HCT116 (cell line): ENCODE results near the gene PWWP2B. TPM values are rescaled to one million over a fixed set of nuclear protein-coding genes. Genes with fewer than 3 reads are reported as not detected.

Source experiments
- ATAC-seq: fragments of 200-7000 bp; cut with Tn5 transposase; 2 replicates; pipeline ENCODE4 v1.9.1; 2020; ENCODE audit warnings: mild to moderate bottlenecking, moderate library complexity
- BruUV-seq: library from RNA; stranded (reverse); fragments of 400-500 nt; replicated peaks from 2 replicates; lab custom pipeline; 2021; lab: Mats Ljungman, UMichigan
- CTCF ChIA-PET: fragments of 300-600 bp; sonication (Branson Sonifier 250); formaldehyde crosslinking; loops from one replicate; lab custom pipeline; 2021; ENCODE audit warnings: antibody characterized with exemption; lab: Charles Lee
- POLR2A ChIA-PET: fragments of 300-600, 350-600 bp; sonication (Branson Sonifier 250); formaldehyde crosslinking; loops from one replicate; lab custom pipeline; 2021; ENCODE audit warnings: antibody characterized with exemption; lab: Charles Lee
- RAD21 ChIA-PET, 2 experiments: fragments of 300-600 bp; sonication (Branson Sonifier 250); formaldehyde crosslinking; loops; one replicate each; lab custom pipeline; 2023; ENCODE audit warnings: low total read pairs in 2 of 2; ENCODE audit not compliant: uncharacterized antibody in 2 of 2, unreplicated experiment in 2 of 2, low non-redundant PET in 1 of 2; lab: Charles Lee
- DNase-seq: peaks from one replicate; pipeline ENCODE4 v3.0.0-alpha.2; 2010; ENCODE audit warnings: low read depth, low spot score
- H2AFZ ChIP-seq: fragments of 200-600 bp; shearing (Covaris generic), sonication (generic); 2 replicates; pipeline ENCODE4 v1.6.1; 2017; ENCODE audit warnings: low read depth, mixed run types, mixed read lengths, antibody characterized with exemption, low read length; ENCODE audit not compliant: poor library complexity, severe bottlenecking
- H3K27ac ChIP-seq: 2 replicates; pipeline ENCODE4 v1.5.1; 2012; ENCODE audit warnings: low read depth, low read length
- H3K27me3 ChIP-seq: fragments of 200-600 bp; sonication (generic); 2 replicates; pipeline ENCODE4 v1.6.1; 2016; ENCODE audit warnings: mixed run types, low read length, mixed read lengths; ENCODE audit not compliant: insufficient read depth
- H3K36me3 ChIP-seq, 2 experiments: fragments of 200-500 bp in 1 of 2; fragments of 200-600 bp in 1 of 2; sonication (Bioruptor generic) in 1 of 2; sonication (generic) in 1 of 2; 2 replicates each; pipeline versions ENCODE4 v1.5.1 to v1.6.1; 2014 to 2016; ENCODE audit warnings: low read length in 2 of 2, inconsistent platforms in 1 of 2, mixed read lengths in 1 of 2, mixed run types in 1 of 2; ENCODE audit not compliant: insufficient read depth in 2 of 2, control insufficient read depth in 1 of 2
- H3K4me1 ChIP-seq, 2 experiments: fragments of 200-600 bp in 1 of 2; sonication (generic) in 1 of 2; 2 replicates each; pipeline versions ENCODE4 v1.5.1 to v1.6.1; 2012 to 2017; ENCODE audit warnings: low read length in 2 of 2, inconsistent platforms in 1 of 2, mild to moderate bottlenecking in 1 of 2, mixed read lengths in 1 of 2, mixed run types in 1 of 2, moderate library complexity in 1 of 2; ENCODE audit not compliant: insufficient read depth in 2 of 2, control insufficient read depth in 1 of 2
- H3K4me2 ChIP-seq: fragments of 200-600 bp; sonication (generic); 2 replicates; pipeline ENCODE4 v1.6.1; 2017; ENCODE audit warnings: mixed run types, low read length, mixed read lengths
- H3K4me3 ChIP-seq, 2 experiments: fragments of 200-600 bp in 1 of 2; sonication (generic) in 1 of 2; replicated peaks in 1 of 2; 2 replicates each; pipeline ENCODE4 v1.5.1; 2011 to 2016; ENCODE audit warnings: low read length in 2 of 2, control low read depth in 1 of 2, low read depth in 1 of 2, mild to moderate bottlenecking in 1 of 2, mixed read lengths in 1 of 2, mixed run types in 1 of 2
- H3K79me2 ChIP-seq: fragments of 200-600 bp; sonication (generic); 2 replicates; pipeline ENCODE4 v1.6.1; 2017; ENCODE audit warnings: mild to moderate bottlenecking, mixed run types, low read length, moderate library complexity, mixed read lengths; ENCODE audit not compliant: insufficient read depth
- H3K9ac ChIP-seq: fragments of 200-600 bp; sonication (generic); 2 replicates; pipeline ENCODE4 v1.6.1; 2016; ENCODE audit warnings: low read length, mixed read lengths
- H3K9me2 ChIP-seq: fragments of 200-600 bp; sonication (generic), shearing (Covaris generic); 2 replicates; pipeline ENCODE4 v1.6.1; 2017; ENCODE audit warnings: mixed run types, mild to moderate bottlenecking, moderate library complexity; ENCODE audit not compliant: insufficient read depth
- H3K9me3 ChIP-seq, 2 experiments: fragments of 200-500 bp in 1 of 2; fragments of 200-600 bp in 1 of 2; sonication (Bioruptor generic) in 1 of 2; sonication (generic) in 1 of 2; 2 replicates each; pipeline ENCODE4 v1.6.1; 2014 to 2017; ENCODE audit warnings: low read length in 2 of 2, mixed read lengths in 2 of 2, inconsistent platforms in 1 of 2, low read depth in 1 of 2, mild to moderate bottlenecking in 1 of 2, mixed run types in 1 of 2, moderate library complexity in 1 of 2; ENCODE audit not compliant: control insufficient read depth in 1 of 2, insufficient read depth in 1 of 2
- H4K20me1 ChIP-seq: fragments of 200-600 bp; sonication (generic), shearing (Covaris generic); 2 replicates; pipeline ENCODE4 v1.6.1; 2017; ENCODE audit warnings: mixed run types, mild to moderate bottlenecking, moderate library complexity; ENCODE audit not compliant: insufficient read depth
- EZH2phosphoT487 ChIP-seq: fragments of 200-600 bp; IDR thresholded peaks from 2 replicates; pipeline ENCODE4 v1.6.1; 2018; ENCODE audit warnings: antibody characterized with exemption, borderline replicate concordance
- FOSL1 ChIP-seq: IDR thresholded peaks from 2 replicates; pipeline ENCODE4 v1.6.1; 2012; ENCODE audit warnings: low read depth
- POLR2AphosphoS5 ChIP-seq: IDR thresholded peaks from 2 replicates; pipeline ENCODE4 v1.6.1; 2011; ENCODE audit warnings: mild to moderate bottlenecking, low read depth, low read length, moderate library complexity
- RAD21 ChIP-seq: IDR thresholded peaks from 2 replicates; pipeline ENCODE4 v1.6.1; 2012; ENCODE audit warnings: low read depth, mild to moderate bottlenecking
- SP1 ChIP-seq: IDR thresholded peaks from 2 replicates; pipeline ENCODE4 v1.6.1; 2012; ENCODE audit warnings: low read depth
- SRF ChIP-seq: IDR thresholded peaks from 2 replicates; pipeline ENCODE4 v1.6.1; 2012; ENCODE audit warnings: low read depth
- ZFX ChIP-seq: fragments of 450-650 bp; IDR thresholded peaks from 2 replicates; pipeline ENCODE4 v1.6.1; 2017
- intact Hi-C: fragments of 100-400 bp; cut with micrococcal nuclease; formaldehyde crosslinking; loops from 2 replicates; pipeline ENCODE4 v1.10.0; 2022
- total RNA-seq: library from RNA; stranded (reverse); gene quantifications from one replicate; pipeline ENCODE4 v1.2.1, GENCODE V29; 2021; ENCODE audit not compliant: unreplicated experiment

The PWWP2B gene
- total RNA-seq, 1 experiment from 2014 or later, result 13.9 TPM

DNA sequence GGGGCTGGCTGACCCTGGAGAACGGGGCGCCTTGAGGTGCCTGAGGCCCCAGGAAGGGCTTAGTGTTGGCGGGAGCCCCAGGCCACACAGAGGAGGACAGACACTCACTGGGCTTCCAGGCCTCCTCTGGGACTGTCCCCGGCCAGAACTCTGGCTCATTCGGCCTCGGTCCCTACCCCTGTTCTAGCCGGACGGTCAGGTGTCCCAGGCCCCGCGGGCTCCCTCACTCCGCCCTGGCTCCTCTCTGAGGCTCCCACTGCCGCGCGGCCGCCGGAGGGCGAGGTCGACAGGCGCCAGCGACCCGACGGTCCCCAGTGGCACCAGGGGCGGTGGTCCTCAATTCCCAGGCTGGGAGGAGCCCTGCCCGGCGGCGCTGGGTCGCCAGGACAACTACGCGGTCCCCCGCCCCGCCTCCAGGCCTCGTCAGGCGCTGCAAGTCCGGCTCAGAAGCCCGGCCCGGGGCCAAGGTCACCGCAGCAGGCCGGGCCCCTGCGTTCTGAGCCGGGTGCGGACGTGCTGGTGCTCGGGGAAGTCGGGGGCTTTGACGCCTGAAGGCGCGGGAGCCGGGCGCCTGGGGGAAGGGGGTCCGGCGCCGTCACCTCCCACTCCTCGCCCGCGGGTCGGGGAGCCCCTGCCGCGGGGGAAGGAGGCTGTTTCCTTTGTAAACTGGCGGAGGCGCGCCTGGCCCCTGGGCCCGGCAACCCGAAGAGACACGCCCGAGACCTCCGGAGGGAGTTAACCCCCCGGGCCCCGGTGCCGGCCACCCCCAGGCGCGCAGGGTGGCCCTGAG, 1.1 kb upstream of the PWWP2B start:
- Histone ChIP-seq H3K4me2 (peak overlapping the region; percentile 64), H3K9me3 (no peaks in the 10 kb centered on the region), H3K36me3 (no peaks in the 10 kb centered on the region), H3K4me1 (peaks cover 11 to 36% of the 10 kb centered on the region in 2 experiments), H3K9me2 (no peaks in the 10 kb centered on the region), H3K27me3 (no peaks in the 10 kb centered on the region)
- intact Hi-C loops, result no loop called here
- CTCF ChIA-PET, result no interaction called here
- TF ChIP-seq ZFX, result 0 out of 2 replicates have a peak, but pooled peaks have one; percentile 68
- no peak for TF ChIP-seq FOSL1
- no peak for TF ChIP-seq SRF
- no peak for TF ChIP-seq EZH2phosphoT487
- TF ChIP-seq POLR2AphosphoS5, result peak; percentile 38; the same call in 1 of the 2 replicates
- TF ChIP-seq SP1, result no peak
- TF ChIP-seq, all 23 proteins: peak for 2
- H4K20me1 ChIP-seq, result no peaks in the 10 kb centered on the region
- H3K4me3 ChIP-seq, result peak overlapping the region; percentile 30 to 48
- ATAC-seq (peak; percentile 51), DNase-seq (no peak)
- peak overlapping the region; percentile 79 for H3K27ac ChIP-seq
- no peak overlapping the region for H2AFZ ChIP-seq
- POLR2A ChIA-PET, result no interaction called here
- RAD21 ChIA-PET, result no interaction called here
- peaks cover 29% of the 10 kb centered on the region for H3K79me2 ChIP-seq
- BruUV-seq, result no TSS peak
- peak overlapping the region; percentile 60 for H3K9ac ChIP-seq

DNA sequence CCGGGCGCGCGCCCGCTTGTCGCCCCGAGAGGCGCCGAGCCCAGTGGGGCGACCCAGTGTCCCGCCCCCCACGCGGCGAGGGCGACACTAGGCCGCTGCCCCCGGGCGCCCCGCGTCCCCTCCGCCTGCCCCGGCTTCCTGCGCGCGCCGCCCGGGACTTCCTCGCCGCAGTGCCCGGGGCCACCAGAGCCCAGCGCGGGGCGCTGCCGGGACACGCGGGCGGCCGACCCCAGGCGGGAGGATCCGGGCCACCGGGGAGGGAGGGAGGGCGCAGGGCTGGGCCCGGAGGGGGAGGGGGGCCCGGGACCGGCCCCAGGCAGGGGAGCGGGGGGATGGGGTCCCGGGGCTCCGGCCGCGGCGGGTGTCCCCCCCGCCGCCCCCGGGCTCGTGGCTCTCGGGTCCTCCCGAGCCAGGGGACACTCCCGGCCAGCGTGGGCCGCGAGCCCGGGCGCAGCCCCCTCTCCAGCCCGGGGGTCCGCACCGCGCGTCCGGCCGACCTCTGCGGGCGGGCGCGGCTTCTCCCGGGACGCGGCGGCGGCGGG, 435 bp upstream of the PWWP2B start:
- no peaks in the 10 kb centered on the region for H3K9me3 ChIP-seq
- intact Hi-C loops, result no loop called here
- DNase-seq, result no peak
- peak overlapping the region; percentile 64 for H3K4me2 ChIP-seq
- RAD21 ChIA-PET, result no interaction called here
- no peaks in the 10 kb centered on the region for H3K9me2 ChIP-seq
- H4K20me1 ChIP-seq, result no peaks in the 10 kb centered on the region
- no peaks in the 10 kb centered on the region for H3K27me3 ChIP-seq
- ATAC-seq, result peak; percentile 65
- H3K4me1 ChIP-seq, result peaks cover 11 to 36% of the 10 kb centered on the region in 2 experiments
- BruUV-seq, result no TSS peak
- H3K27ac ChIP-seq, result peak overlapping the region; percentile 79
- CTCF ChIA-PET, result no interaction called here
- POLR2A ChIA-PET, result no interaction called here
- H3K9ac ChIP-seq, result peak overlapping the region; percentile 60
- TF ChIP-seq ZFX (peak; percentile 51; the same call in 1 of the 2 replicates), SRF (no peak), RAD21 (0 out of 2 replicates have a peak, but pooled peaks have one; percentile 4)
- H2AFZ ChIP-seq, result no peak overlapping the region
- H3K36me3 ChIP-seq, result no peaks in the 10 kb centered on the region
- peaks cover 36% of the 10 kb centered on the region for H3K79me2 ChIP-seq
- peak overlapping the region; percentile 30 to 48 for H3K4me3 ChIP-seq
